OCI-LY1 (cell line): ENCODE data around the gene RRN3.
"Not testable (repeated sequence)": the region's sequence is repeated elsewhere in the genome, so short reads cannot be mapped to it uniquely, and the experiment has no call there.

ENCODE experiments used
- H2AFZ ChIP-seq: fragments of 200-600 bp; sonication (generic), shearing (Covaris generic); 2 replicates; pipeline ENCODE4 v1.6.0; 2014; ENCODE audit warnings: antibody characterized with exemption, mild to moderate bottlenecking, low read length
- H3F3A ChIP-seq: fragments of 200-600 bp; sonication (generic), shearing (Covaris generic); 2 replicates; pipeline ENCODE4 v1.6.0; 2014; ENCODE audit warnings: mild to moderate bottlenecking, antibody characterized with exemption, low read length, moderate library complexity; ENCODE audit not compliant: insufficient read depth
- H3K27ac ChIP-seq: fragments of 200-600 bp; sonication (generic); 2 replicates; pipeline ENCODE4 v1.5.1; 2014; ENCODE audit warnings: low read length, mixed run types, mild to moderate bottlenecking, low read depth; ENCODE audit not compliant: poor library complexity, severe bottlenecking
- H3K27me3 ChIP-seq: fragments of 200-600 bp; sonication (generic); 2 replicates; pipeline ENCODE4 v1.6.0; 2014; ENCODE audit warnings: antibody characterized with exemption, mild to moderate bottlenecking, low read length, moderate library complexity; ENCODE audit not compliant: insufficient read depth
- H3K36me3 ChIP-seq: fragments of 200-600 bp; sonication (generic); 2 replicates; pipeline ENCODE4 v1.6.1; 2014; ENCODE audit warnings: mild to moderate bottlenecking, antibody characterized with exemption, low read length, moderate library complexity, mixed read lengths; ENCODE audit not compliant: insufficient read depth
- H3K4me1 ChIP-seq: fragments of 200-600 bp; sonication (generic); 2 replicates; pipeline ENCODE4 v1.5.1; 2014; ENCODE audit warnings: mild to moderate bottlenecking, low read length, moderate library complexity; ENCODE audit not compliant: insufficient read depth, severe bottlenecking
- H3K4me2 ChIP-seq: fragments of 200-600 bp; sonication (generic), shearing (Covaris generic); 2 replicates; pipeline ENCODE4 v1.6.1; 2014; ENCODE audit warnings: low read length
- H3K4me3 ChIP-seq: fragments of 200-600 bp; sonication (generic); 2 replicates; pipeline ENCODE4 v1.5.1; 2014; ENCODE audit warnings: low read length, low read depth, mild to moderate bottlenecking, mixed read lengths; ENCODE audit not compliant: poor library complexity, severe bottlenecking
- H3K79me2 ChIP-seq: fragments of 200-600 bp; shearing (Covaris generic); 2 replicates; pipeline ENCODE4 v1.6.1; 2016; ENCODE audit warnings: mixed run types, low read length, mixed read lengths; ENCODE audit not compliant: insufficient read depth
- H3K9ac ChIP-seq: fragments of 200-600 bp; sonication (generic), shearing (Covaris generic); 2 replicates; pipeline ENCODE4 v1.6.1; 2014; ENCODE audit warnings: mild to moderate bottlenecking, low read length, mixed read lengths
- H3K9me2 ChIP-seq: fragments of 200-600 bp; sonication (generic), shearing (Covaris generic); 2 replicates; pipeline ENCODE4 v1.6.1; 2014; ENCODE audit warnings: low read depth, mild to moderate bottlenecking, low read length, mixed read lengths
- H3K9me3 ChIP-seq: fragments of 200-600 bp; shearing (Covaris generic); 2 replicates; pipeline ENCODE4 v1.6.1; 2014; ENCODE audit warnings: low read length, mixed read lengths
- H4K20me1 ChIP-seq: fragments of 200-600 bp; sonication (generic), shearing (Covaris generic); 2 replicates; pipeline ENCODE4 v1.6.0; 2016; ENCODE audit warnings: mild to moderate bottlenecking, low read length; ENCODE audit not compliant: insufficient read depth
- CTCF ChIP-seq: fragments of 200-600 bp; sonication (generic), shearing (Covaris generic); IDR thresholded peaks from 2 replicates; pipeline ENCODE4 v1.5.1; 2017; ENCODE audit warnings: mild to moderate bottlenecking, antibody characterized with exemption, low read length, moderate library complexity, mixed read lengths
- EZH2 ChIP-seq: fragments of 200-600 bp; sonication (generic), shearing (Covaris generic); IDR thresholded peaks from 2 replicates; pipeline ENCODE4 v1.8.0; 2017; ENCODE audit warnings: borderline replicate concordance, mixed run types, mild to moderate bottlenecking, antibody characterized with exemption, low read length, moderate library complexity, mixed read lengths

The RRN3 gene

GRCh38 chr16:15141586-15141985, 47.5 kb upstream of the RRN3 start:
- Histone ChIP-seq H3K4me2 (no peak overlapping the region), H3K9me3 (no peaks in the 10 kb centered on the region), H3K79me2 (no peaks in the 10 kb centered on the region), H3K36me3 (no peaks in the 10 kb centered on the region), H3K27ac (no peak overlapping the region), H3K9me2 (no peaks in the 10 kb centered on the region), H3K4me1 (no peaks in the 10 kb centered on the region), H3K27me3 (no peaks in the 10 kb centered on the region), H2AFZ (no peak overlapping the region), H3K9ac (no peak overlapping the region), H3K4me3 (no peak overlapping the region), H4K20me1 (no peaks in the 10 kb centered on the region), H3F3A (no peaks in the 10 kb centered on the region)
- TF ChIP-seq CTCF (no peak), EZH2 (no peak)

- not testable (repeated sequence) for H3K27ac ChIP-seq, H4K20me1 ChIP-seq
These were observed 46.6 kb upstream of the RRN3 start for GRCh38 chr16:15140444-15141365.

GRCh38 chr16:15137514-15137913, 43.4 kb upstream of the RRN3 start:
- not testable (repeated sequence) for H4K20me1 ChIP-seq, H3K27ac ChIP-seq, H3K79me2 ChIP-seq, H2AFZ ChIP-seq, H3K4me1 ChIP-seq, H3K9me2 ChIP-seq, H3F3A ChIP-seq, H3K36me3 ChIP-seq, H3K4me3 ChIP-seq, H3K27me3 ChIP-seq, H3K4me2 ChIP-seq, H3K9ac ChIP-seq, H3K9me3 ChIP-seq

More at GRCh38 chr16:15140444-15141365, 46.6 kb upstream of the RRN3 start:
- not testable (repeated sequence) for H3K9me3 ChIP-seq, H3K4me3 ChIP-seq, H2AFZ ChIP-seq, H3K9ac ChIP-seq, H3K9me2 ChIP-seq, H3K27me3 ChIP-seq, H3K4me1 ChIP-seq, H3K4me2 ChIP-seq, H3K79me2 ChIP-seq, H3K36me3 ChIP-seq, H3F3A ChIP-seq

GRCh38 chr16:15135483-15136360, 41.6 kb upstream of the RRN3 start:
- H2AFZ ChIP-seq, H3K9ac ChIP-seq, H4K20me1 ChIP-seq, H3K79me2 ChIP-seq, H3F3A ChIP-seq, H3K4me2 ChIP-seq, H3K4me1 ChIP-seq, H3K9me3 ChIP-seq, H3K27ac ChIP-seq, H3K27me3 ChIP-seq, H3K9me2 ChIP-seq, H3K4me3 ChIP-seq, H3K36me3 ChIP-seq: not testable (repeated sequence)

GRCh38 chr16:15134752-15135482, 40.8 kb upstream of the RRN3 start:
- not testable (repeated sequence) for H3K4me1 ChIP-seq, H3K9me2 ChIP-seq, H3F3A ChIP-seq, H3K27ac ChIP-seq, H3K4me2 ChIP-seq, H3K9ac ChIP-seq, H3K9me3 ChIP-seq, H4K20me1 ChIP-seq, H3K4me3 ChIP-seq, H2AFZ ChIP-seq, H3K27me3 ChIP-seq, H3K79me2 ChIP-seq, H3K36me3 ChIP-seq

- not testable (repeated sequence) for H3K79me2 ChIP-seq, H3K27me3 ChIP-seq, H3K9ac ChIP-seq, H3K4me3 ChIP-seq, H3K4me2 ChIP-seq, H3K9me2 ChIP-seq, H3K9me3 ChIP-seq, H2AFZ ChIP-seq, H3K36me3 ChIP-seq, H3K4me1 ChIP-seq, H3K27ac ChIP-seq, H4K20me1 ChIP-seq, H3F3A ChIP-seq
These were observed 39.5 kb upstream of the RRN3 start for GRCh38 chr16:15133554-15133953.
